NCI-H446 treated with DMSO at 0.1 percent for 48 hours (cell line): ENCODE results near the gene CDH4.

ENCODE experiments used
- DNase-seq: peaks from one replicate; lab custom pipeline; 2025; lab: John Stamatoyannopoulos, UW

Gene CDH4

DNA sequence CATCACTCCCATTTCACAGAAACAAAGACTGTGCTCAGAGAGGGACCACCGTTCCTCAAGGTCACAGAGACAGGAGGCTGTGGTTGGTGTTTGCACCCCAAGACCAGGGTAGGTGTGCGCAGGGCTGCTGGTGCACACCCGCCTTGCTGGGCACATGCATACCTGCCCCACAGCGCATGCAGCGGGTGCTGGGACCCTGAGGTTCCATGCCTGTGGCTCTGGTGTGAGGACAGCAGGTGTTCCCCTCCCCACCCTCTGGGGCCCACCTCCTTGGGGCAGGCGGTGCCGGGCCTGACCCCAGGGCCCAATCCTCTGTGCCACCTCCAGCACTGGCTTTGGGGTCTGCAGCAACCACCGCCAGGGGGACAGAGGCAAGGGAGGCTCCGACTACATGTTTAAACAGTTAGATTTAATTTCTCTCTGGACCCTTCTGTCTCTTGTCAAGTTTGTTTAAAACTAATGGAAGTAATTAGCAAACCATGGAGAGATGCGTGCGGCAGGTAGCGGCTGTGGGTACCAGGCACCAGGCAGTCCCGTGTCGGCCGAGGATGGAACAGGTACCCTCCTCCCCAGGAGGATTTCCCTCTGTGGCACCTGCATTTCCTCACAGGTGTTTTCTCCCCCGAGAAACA lies 485.9 kb downstream of the CDH4 start:
- DNase-seq: no peak

GRCh38 chr20:61738601-61739069 lies 486.6 kb downstream of the CDH4 start:
- no peak for DNase-seq

DNA sequence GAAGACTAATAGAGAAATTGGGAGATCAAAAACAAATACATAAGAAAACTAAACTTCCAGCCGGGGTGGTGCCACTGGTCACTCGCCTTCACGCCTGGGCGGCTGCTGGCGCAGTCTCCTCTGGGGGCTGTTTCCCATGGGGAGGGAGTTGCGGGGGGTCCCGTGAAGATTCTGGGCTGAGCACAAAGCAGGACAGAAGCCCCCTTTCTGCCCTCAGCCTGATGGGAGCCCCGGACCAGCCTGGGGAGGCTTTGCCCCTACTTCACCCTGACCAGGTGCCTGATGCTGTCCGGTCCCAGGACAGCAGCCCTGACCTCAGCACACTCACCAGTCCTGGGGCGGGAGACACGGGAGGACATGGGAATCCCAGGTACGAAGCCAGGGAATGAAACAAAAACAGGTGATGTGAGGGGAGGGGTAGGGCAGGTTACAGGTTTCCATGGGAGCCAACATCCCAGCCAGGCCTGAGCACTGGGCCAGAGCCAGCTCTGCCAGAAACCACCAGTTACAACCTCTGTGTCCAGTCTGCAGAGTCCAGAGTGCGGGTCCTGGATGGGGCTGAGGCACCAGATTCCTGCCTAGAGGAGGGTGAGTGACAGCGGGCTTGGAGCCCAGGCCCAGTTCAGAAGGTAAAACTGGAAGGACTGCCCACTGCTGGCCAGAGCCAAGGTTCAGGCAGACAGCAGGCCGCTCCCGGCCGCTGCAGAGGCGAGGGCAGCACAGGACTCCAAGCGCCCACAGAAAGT lies 487.2 kb downstream of the CDH4 start:
- DNase-seq: no peak

- no peak for DNase-seq
Observed at GRCh38 chr20:61739832-61740118, 487.7 kb downstream of the CDH4 start.

DNA sequence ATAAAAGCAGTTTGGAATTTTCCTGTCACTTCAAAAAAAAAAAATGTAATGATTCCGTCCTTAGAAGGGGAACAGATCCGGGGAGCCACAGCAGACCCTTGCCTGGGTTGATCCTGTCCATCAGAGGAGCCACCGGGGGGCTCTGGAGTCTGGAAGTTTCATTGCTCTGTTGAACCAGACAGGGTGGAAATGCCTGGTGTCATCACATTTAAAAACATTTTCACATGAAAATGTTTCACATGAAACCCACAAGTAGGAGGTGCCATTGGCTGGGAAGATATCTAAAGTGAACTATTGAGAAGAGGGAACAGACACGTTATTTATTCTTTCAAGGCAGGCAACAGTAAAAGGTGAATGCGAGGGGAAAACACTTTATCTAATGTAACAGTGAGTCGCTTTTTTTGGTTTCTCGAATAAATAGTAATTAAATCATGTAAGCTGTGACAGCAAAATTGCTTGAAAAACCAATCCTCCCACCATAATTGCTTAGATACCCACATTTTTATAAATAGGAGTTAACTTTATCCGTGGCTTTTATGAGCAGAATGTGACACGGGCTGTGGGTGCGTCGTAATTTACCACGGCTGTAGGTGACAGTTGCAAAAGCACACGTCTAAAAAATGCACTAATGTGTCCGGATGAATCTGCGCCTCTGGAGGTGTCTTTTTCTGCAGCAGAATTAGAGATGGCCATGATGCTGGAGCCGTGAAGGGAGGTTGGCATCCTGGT lies 490.2 kb downstream of the CDH4 start:
- DNase-seq: no peak

- DNase-seq: no peak
Observed at GRCh38 chr20:61743606-61744005, 491.5 kb downstream of the CDH4 start.

DNA sequence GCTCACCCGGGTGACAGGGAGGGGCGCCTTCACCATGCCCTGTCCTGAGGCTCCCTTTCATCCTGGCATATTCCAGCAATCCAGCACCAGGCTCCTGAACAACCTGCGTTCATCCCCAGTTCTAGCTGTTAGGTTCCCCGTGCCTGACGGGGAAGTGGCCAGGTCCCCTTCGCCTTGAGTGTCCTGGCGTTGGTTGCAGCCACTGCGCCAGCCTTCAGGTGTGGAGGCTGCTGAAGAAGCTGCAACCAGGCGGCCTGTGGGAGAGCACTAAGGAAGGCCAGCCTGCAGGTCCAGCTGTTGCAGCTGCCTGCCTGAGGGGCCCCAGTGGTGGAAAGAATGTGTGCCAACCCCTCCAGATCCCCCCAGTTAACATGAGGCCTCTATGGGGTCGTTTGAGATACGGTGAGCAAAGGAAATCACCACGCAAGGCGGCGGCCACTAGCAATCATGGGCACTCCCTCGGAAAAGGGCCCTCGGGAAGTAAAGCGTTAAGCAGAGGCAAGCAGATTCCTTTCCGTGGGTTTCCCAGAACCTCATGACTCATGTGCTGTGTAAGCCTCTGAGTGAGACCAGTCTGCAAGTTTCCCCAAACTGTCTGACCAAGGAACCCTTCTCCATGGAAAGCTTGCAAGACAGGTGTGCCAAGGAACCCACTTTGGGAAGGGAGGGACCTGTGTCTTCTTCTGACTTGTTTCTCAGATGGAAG lies 492.8 kb downstream of the CDH4 start:
- no peak for DNase-seq

DNA sequence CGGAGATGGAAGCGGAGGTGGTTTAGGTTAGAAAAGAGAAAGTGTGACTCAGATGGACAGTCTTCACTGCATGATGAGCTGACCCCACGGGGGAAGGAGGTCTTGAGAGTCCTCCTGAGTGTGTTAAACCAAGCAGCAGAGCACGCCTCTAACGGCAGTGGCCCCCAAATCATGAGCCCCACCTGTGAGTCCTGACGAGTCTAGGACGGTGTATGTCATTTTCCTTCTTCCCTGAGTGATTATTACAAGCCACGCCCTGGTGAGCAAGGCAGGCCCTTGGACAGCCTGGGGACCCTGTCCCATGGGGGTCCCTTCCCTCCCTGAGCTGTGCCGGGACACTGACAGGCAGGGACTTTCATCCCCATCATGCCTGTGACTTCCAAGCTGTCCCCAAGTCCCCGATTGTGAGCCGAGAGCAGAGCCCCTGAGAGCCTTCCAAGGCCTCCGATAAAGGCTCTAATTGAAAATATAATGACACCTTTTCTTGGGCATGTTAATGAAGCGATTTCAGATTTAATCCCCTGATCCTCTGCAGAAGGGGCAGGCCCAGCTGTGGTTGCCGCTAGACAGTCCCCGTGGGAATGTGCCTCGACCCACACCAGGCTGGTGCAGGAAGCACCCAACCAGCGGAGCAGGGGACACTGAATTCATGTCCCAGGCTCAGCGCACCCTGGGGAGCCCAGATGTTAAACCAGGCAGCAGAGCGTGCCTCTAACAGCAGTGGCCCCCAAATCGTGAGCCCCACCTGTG lies 493.5 kb downstream of the CDH4 start:
- no peak for DNase-seq

DNA sequence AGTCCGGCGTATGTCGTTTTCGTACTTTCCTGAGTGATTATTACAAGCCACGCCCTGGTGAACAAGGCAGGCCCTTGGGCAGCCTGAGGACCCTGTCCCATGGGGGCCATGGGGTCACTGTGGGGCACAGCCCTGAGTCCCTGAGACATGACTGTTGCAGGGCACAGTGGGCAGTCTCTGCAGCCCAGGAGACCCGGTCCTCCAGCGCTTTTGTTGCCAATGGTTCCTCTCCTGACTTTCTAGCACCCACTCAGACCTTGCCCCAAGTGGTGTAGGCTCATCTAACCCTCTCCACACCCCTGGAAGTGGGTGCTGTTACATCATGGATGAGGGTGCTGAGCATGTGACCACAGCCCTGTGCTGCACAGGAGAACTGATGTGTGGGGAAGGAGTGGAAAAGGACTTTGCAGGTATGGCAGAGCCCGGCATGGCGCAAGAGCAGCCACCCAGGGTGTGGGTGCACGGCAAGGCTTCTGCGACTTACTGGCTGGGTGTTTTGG lies 494.1 kb downstream of the CDH4 start:
- DNase-seq: no peak

GRCh38 chr20:61746781-61747180 lies 494.7 kb downstream of the CDH4 start:
- no peak for DNase-seq

- DNase-seq: no peak
Observed at GRCh38 chr20:61748376-61748775, 496.3 kb downstream of the CDH4 start.

- no peak for DNase-seq
Observed at GRCh38 chr20:61749406-61750075, 497.5 kb downstream of the CDH4 start.

- DNase-seq: no peak
Observed at GRCh38 chr20:61750093-61750492, 498.0 kb downstream of the CDH4 start.

DNA sequence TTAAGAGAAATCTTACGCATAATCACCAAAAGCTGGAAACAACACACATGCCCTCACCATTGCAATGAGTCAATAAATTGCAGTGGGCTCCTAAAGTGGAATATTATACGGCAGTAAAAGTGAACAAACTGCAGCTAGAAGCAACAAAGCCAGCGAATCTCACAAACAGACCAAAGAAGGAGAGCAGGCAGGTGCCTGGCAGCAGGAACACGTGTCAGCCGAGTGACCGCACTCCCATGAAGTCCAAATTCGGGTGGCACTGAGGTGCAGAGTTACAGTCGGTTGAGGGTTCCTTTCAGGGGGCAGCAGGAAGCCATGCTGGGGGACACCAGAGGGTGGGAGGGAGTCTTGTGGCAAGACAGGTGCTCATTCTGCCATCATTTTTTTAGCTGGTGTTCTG lies 500.5 kb downstream of the CDH4 start:
- DNase-seq: no peak

DNA sequence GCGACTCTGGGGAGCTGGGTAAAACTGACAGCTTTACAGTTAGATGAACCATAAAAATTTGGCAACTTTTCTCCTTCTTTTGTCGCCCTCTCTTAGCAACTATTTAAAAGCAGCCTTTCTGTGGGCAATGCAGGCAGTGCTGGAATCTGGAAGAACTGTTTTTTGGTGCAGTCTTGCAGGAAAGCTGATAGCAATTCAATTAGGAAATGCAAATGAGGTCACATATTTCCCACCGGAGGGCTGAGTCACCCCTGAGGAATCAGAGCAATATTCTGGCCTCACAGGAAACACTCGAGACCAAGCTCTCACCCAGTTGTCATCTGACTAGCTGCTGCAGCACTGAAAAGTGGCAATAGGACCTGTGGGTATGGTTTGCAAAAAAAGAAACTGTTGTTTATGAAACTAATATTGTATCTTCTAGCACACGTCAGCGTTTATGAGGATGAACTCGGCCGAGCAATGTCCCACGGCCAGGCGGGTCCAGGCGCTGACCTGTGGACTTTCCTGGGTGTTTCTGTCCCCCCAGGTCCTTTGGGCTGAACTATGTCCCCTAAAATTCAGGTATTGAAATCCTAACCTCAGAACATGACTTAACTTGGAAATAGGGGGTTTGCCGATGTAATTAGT lies 501.4 kb downstream of the CDH4 start:
- DNase-seq: no peak

GRCh38 chr20:61753987-61754956 lies 502.2 kb downstream of the CDH4 start:
- DNase-seq: no peak

DNA sequence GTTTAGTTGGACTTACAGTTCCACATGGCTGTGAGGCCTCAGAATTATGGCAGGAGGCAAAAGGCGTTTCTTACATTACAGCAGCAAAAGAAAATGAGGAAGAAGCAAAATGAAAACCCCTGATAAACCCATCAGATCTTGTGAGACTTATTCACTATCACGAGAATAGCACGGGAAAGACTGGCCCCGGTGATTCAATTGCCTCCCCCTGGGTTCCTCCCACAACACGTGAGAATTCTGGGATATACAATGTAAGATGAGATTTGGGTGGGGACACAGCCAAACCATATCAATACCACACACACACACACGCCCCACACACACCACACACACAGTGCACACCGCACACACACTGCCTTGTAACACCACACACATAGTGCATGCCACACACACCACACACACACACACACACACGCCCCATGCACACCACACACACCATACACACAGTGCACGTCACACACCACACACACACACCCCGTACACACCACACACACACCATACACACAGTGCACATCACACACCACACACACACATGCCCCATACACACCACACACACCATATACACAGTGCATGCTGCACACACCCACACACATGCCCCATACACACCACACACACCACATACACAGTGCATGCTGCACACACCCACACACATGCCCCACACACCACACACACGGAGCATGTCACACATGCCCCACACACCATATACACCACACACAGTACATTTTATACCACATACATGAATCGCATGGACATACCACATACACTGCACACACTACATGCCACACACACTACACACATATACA lies 503.1 kb downstream of the CDH4 start:
- DNase-seq: no peak

GRCh38 chr20:61755971-61756845 lies 504.1 kb downstream of the CDH4 start:
- no peak for DNase-seq
